Measurements from ENCODE around the gene CMBL. TPM values are rescaled to one million over a fixed set of nuclear protein-coding genes. Genes with fewer than 3 reads are reported as not detected.

Gene CMBL
- total RNA-seq, 2 experiments from 2014 or later: 0.13 TPM; not detected in 1

GRCh38 chr5:10333154-10334006 lies 25.7 kb upstream of the CMBL start:
- no peak overlapping the region for H3K27ac ChIP-seq (ENCODE audit: low read depth, low read length, poor library complexity, severe bottlenecking)
- no peaks in the 10 kb centered on the region for H3K79me2 ChIP-seq (ENCODE audit: insufficient read depth, low read depth, low read length)
- no peak overlapping the region for H2AFZ ChIP-seq (ENCODE audit: low read length)
- peak overlapping the region; percentile 33; the same call in 1 of the 2 replicates for H3K4me2 ChIP-seq (ENCODE audit: low read length)
- intact Hi-C loops (cut with micrococcal nuclease; ENCODE audit: unreplicated experiment): no loop called here
- no TSS peak for BruUV-seq (replicated peaks)
- H4K20me1 ChIP-seq (ENCODE audit: insufficient read depth, low read length): no peaks in the 10 kb centered on the region
- CTCF ChIA-PET (ENCODE audit: unreplicated experiment): no interaction called here
- H3K4me3 ChIP-seq (ENCODE audit: low read depth, low read length, poor library complexity, severe bottlenecking): no peak overlapping the region
- no peak for TF ChIP-seq EZH2phosphoT487 (IDR thresholded peaks at IDR 0.05; ENCODE audit: borderline replicate concordance, low read depth, low read length)
- TF ChIP-seq CTCF (conservative IDR thresholded peaks at IDR 0.05; ENCODE audit: low read length): no peak
- H3K4me1 ChIP-seq (ENCODE audit: insufficient read depth, low read length, poor library complexity, severe bottlenecking): no peaks in the 10 kb centered on the region
- H3K36me3 ChIP-seq (ENCODE audit: insufficient read depth, low read length): no peaks in the 10 kb centered on the region
- H3K9me3 ChIP-seq (ENCODE audit: low read length): no peaks in the 10 kb centered on the region
- DNase-seq (ENCODE audit: low spot score): no peak
- POLR2A ChIA-PET: no interaction called here
- H3K9me2 ChIP-seq (ENCODE audit: insufficient read depth, low read length): no peaks in the 10 kb centered on the region

DNA sequence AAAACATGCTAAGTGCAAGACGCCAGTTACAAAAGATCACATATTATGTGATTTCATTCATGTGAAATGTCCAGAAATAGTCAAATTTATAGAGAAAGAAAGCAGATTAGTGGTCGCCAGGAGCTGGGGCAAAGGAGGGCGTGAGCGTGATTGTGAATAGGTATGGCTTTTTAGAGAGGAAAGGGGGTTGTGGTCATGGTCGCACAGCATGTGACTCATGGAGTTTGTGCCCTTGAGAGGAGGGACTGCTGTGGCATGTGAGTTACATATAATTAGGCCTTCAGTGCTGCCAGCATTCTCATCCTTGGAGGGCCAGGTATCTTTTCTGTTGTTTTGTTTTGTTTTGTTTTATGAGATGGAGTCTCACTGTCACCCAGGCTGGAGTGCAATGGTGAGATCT lies 24.6 kb upstream of the CMBL start:
- no peaks in the 10 kb centered on the region for H4K20me1 ChIP-seq (ENCODE audit: insufficient read depth, low read length)
- no TSS peak for BruUV-seq (replicated peaks)
- TF ChIP-seq EZH2phosphoT487 (IDR thresholded peaks at IDR 0.05; ENCODE audit: borderline replicate concordance, low read depth, low read length) (no peak), CTCF (conservative IDR thresholded peaks at IDR 0.05; ENCODE audit: low read length) (no peak)
- no peaks in the 10 kb centered on the region for H3K4me1 ChIP-seq (ENCODE audit: insufficient read depth, low read length, poor library complexity, severe bottlenecking)
- no peak overlapping the region for H2AFZ ChIP-seq (ENCODE audit: low read length)
- H3K79me2 ChIP-seq (ENCODE audit: insufficient read depth, low read depth, low read length): no peaks in the 10 kb centered on the region
- no peaks in the 10 kb centered on the region for H3K9me2 ChIP-seq (ENCODE audit: insufficient read depth, low read length)
- H3K27ac ChIP-seq (ENCODE audit: low read depth, low read length, poor library complexity, severe bottlenecking): no peak overlapping the region
- H3K9me3 ChIP-seq (ENCODE audit: low read length): no peaks in the 10 kb centered on the region
- H3K36me3 ChIP-seq (ENCODE audit: insufficient read depth, low read length): no peaks in the 10 kb centered on the region
- H3K4me3 ChIP-seq (ENCODE audit: low read depth, low read length, poor library complexity, severe bottlenecking): no peak overlapping the region
- CTCF ChIA-PET (ENCODE audit: unreplicated experiment): no interaction called here
- intact Hi-C loops (cut with micrococcal nuclease; ENCODE audit: unreplicated experiment): no loop called here
- POLR2A ChIA-PET: interaction anchor here (0.6 kb wide), 1 partner anchor 11 kb away, joined by 3 read pairs; no protein-coding TSS in a partner anchor
- DNase-seq (ENCODE audit: low spot score): no peak
- no peak overlapping the region for H3K4me2 ChIP-seq (ENCODE audit: low read length)

GRCh38 chr5:10331341-10331796 lies 23.7 kb upstream of the CMBL start:
- no peak overlapping the region for H3K4me2 ChIP-seq (ENCODE audit: low read length)
- no TSS peak for BruUV-seq (replicated peaks)
- H4K20me1 ChIP-seq (ENCODE audit: insufficient read depth, low read length): no peaks in the 10 kb centered on the region
- H3K79me2 ChIP-seq (ENCODE audit: insufficient read depth, low read depth, low read length): no peaks in the 10 kb centered on the region
- no peaks in the 10 kb centered on the region for H3K9me3 ChIP-seq (ENCODE audit: low read length)
- H3K4me3 ChIP-seq (ENCODE audit: low read depth, low read length, poor library complexity, severe bottlenecking): no peak overlapping the region
- no peaks in the 10 kb centered on the region for H3K9me2 ChIP-seq (ENCODE audit: insufficient read depth, low read length)
- no peak for DNase-seq (ENCODE audit: low spot score)
- H2AFZ ChIP-seq (ENCODE audit: low read length): no peak overlapping the region
- TF ChIP-seq CTCF (conservative IDR thresholded peaks at IDR 0.05; ENCODE audit: low read length) (no peak), EZH2phosphoT487 (IDR thresholded peaks at IDR 0.05; ENCODE audit: borderline replicate concordance, low read depth, low read length) (no peak)
- no peak overlapping the region for H3K27ac ChIP-seq (ENCODE audit: low read depth, low read length, poor library complexity, severe bottlenecking)
- no peaks in the 10 kb centered on the region for H3K4me1 ChIP-seq (ENCODE audit: insufficient read depth, low read length, poor library complexity, severe bottlenecking)
- no peaks in the 10 kb centered on the region for H3K36me3 ChIP-seq (ENCODE audit: insufficient read depth, low read length)
- POLR2A ChIA-PET: no interaction called here
- CTCF ChIA-PET (ENCODE audit: unreplicated experiment): no interaction called here
- intact Hi-C loops (cut with micrococcal nuclease; ENCODE audit: unreplicated experiment): no loop called here
